Activated CD8-positive, alpha-beta T cell treated with anti-CD3 and anti-CD28 coated beads, Interleukin-2, amount 10 ng/mL, durations not matched to agents 7 days and 5 days (primary cell): ENCODE results near the gene IGFBP6. TPM values are rescaled to one million over a fixed set of nuclear protein-coding genes. Genes with fewer than 3 reads are reported as not detected.

Experiments used
- ATAC-seq: fragments of 150-1000 bp; cut with Tn5 transposase; one replicate; pipeline ENCODE4 v1.10.0; 2021; ENCODE audit warnings: moderate library complexity
- CTCF ChIA-PET: fragments of 350-600 bp; sonication (Branson Sonifier 250); formaldehyde crosslinking; loops from one replicate; lab custom pipeline; 2021; ENCODE audit warnings: antibody characterized with exemption; lab: Charles Lee
- POLR2A ChIA-PET: fragments of 350-600 bp; sonication (Branson Sonifier 250); formaldehyde crosslinking; loops from one replicate; lab custom pipeline; 2021; ENCODE audit warnings: antibody characterized with exemption; lab: Charles Lee
- DNase-seq: peaks from one replicate; pipeline ENCODE4 v3.0.0-alpha.2; 2020
- H3K27ac Mint-ChIP-seq: one replicate; pipeline ENCODE4 v1.8.0; 2021; ENCODE audit warnings: mild to moderate bottlenecking, mixed read lengths
- H3K27me3 Mint-ChIP-seq: one replicate; pipeline ENCODE4 v1.8.0; 2021; ENCODE audit warnings: low read depth, mixed read lengths
- H3K36me3 Mint-ChIP-seq: one replicate; pipeline ENCODE4 v1.8.0; 2021; ENCODE audit warnings: low read depth, mixed read lengths
- H3K4me1 Mint-ChIP-seq: one replicate; pipeline ENCODE4 v1.8.0; 2021; ENCODE audit warnings: low read depth, mixed read lengths
- H3K4me3 Mint-ChIP-seq: one replicate; pipeline ENCODE4 v1.8.0; 2021; ENCODE audit warnings: mild to moderate bottlenecking, mixed read lengths
- H3K9me3 Mint-ChIP-seq: one replicate; pipeline ENCODE4 v1.8.0; 2022; ENCODE audit warnings: mixed read lengths; ENCODE audit not compliant: insufficient read depth
- total RNA-seq, 2 experiments: library from RNA; stranded (reverse); gene quantifications; one replicate each; pipeline ENCODE4 v1.2.3, GENCODE V29; 2021

The IGFBP6 gene
- total RNA-seq, 2 experiments from 2014 or later = 3.1 to 5.4 TPM

DNA sequence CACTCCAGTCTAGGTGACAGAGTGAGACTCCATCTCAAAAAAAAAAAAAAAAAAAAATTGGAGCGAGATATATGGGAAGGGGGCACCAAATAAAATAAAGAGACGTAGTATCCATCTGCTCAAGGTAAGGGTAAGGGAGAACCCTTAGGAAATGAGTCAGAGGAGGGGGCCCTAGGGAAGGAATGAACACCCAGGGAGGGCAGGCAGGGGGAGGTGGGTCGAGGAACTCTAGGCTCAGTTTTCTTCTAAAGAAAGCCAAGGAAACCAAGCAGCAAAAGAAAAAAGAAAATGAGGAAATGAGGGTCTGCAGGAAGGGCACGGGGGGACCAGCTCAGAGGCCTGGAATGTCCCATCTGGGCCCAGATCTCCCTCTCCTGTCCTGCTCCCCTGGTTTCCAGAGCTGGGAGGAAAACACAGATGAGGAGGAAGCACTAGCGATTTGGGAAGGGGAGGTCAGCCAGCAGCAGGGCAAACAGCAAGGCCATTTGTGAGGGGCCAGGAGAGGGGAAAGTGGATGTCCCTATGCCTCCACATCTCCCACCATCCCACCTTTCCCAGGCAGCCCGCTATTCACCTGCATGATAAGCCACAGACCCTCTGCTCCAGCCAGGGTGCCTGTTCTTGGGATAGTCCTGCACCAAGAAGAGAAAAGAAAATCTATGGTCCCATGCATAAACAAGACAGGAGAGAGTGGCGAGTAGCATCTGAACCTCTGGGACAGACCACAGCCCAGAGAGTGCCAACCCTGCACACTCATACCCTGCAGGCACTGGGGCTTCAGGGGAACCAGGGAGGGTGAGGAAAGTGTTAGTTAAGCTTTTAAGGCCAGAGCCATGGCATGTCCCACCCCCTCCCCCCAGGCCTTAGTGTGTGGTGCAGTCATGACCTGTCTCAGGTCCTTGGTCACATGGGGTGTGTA, 30.1 kb upstream of the IGFBP6 start:
- POLR2A ChIA-PET = interaction anchor here (1.1 kb wide), 1 partner anchor 228 kb away, joined by 4 read pairs; the partner anchor contains the start of gene PFDN5
- DNase-seq (no peak), ATAC-seq (no peak)
- Mint-ChIP-seq H3K27me3 (no peaks in the 10 kb centered on the region), H3K9me3 (no peaks in the 10 kb centered on the region), H3K4me1 (peaks cover 13% of the 10 kb centered on the region), H3K4me3 (no peak overlapping the region), H3K27ac (peak overlapping the region; percentile 30), H3K36me3 (peaks cover 33% of the 10 kb centered on the region)
- CTCF ChIA-PET = interaction anchor here (1.0 to 10.2 kb wide), 14 partner anchors 10 to 277 kb away, joined by 3 to 295 read pairs (median 10); partner anchors contain the start of genes ESPL1, IGFBP6, SOAT2 and SPRYD3

DNA sequence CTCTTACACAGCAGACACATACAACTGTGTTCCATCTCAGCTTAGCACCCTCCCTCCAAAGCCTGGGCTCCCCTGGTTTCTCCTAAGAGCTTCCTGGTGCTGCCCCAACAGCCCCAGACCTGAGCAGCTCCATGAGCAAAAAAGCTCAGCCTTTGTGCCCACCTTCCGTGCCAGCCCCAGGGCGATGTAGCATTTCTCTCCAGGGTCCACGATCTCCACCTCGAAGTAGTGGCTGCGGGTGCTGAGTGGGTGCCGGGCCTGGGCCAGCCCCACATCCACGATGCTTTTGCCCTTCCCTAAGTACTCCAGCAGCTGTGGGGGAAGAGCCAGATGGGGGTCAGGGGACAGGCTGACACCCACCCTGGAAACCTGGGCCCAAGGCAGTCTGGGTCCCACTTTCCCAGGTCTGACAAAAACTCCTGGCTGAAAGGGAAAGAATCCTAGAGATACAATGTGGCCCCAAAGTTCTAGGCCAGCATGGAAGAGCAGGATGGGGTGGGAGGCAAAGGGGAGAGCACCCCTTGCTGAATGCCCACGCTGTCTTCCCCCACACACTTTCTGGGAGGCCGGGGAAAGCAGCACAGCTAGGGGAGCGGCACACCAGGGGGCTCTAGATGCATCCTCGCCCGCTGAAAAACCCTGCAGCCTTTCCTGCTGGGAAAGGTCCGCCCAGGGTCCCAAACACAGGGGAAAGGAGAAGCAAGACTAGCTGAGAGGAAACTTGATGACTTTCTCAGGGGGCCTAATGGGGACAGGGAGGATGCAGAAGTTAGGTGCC, 29.3 kb upstream of the IGFBP6 start:
- Mint-ChIP-seq H3K9me3 (no peaks in the 10 kb centered on the region), H3K27ac (no peak overlapping the region), H3K27me3 (no peaks in the 10 kb centered on the region), H3K4me1 (peaks cover 13% of the 10 kb centered on the region), H3K36me3 (peaks cover 40% of the 10 kb centered on the region), H3K4me3 (no peak overlapping the region)
- DNase-seq = no peak
- no peak for ATAC-seq
- ChIA-PET CTCF (interaction anchor here (0.8 to 10.2 kb wide), 5 partner anchors 9 to 112 kb away, joined by 3 to 295 read pairs (median 24); partner anchors contain the start of genes IGFBP6, SOAT2 and SPRYD3), POLR2A (interaction anchor here (1.0 to 1.1 kb wide), 2 partner anchors 30 to 227 kb away, joined by 3 to 4 read pairs; partner anchors contain the start of gene PFDN5)

DNA sequence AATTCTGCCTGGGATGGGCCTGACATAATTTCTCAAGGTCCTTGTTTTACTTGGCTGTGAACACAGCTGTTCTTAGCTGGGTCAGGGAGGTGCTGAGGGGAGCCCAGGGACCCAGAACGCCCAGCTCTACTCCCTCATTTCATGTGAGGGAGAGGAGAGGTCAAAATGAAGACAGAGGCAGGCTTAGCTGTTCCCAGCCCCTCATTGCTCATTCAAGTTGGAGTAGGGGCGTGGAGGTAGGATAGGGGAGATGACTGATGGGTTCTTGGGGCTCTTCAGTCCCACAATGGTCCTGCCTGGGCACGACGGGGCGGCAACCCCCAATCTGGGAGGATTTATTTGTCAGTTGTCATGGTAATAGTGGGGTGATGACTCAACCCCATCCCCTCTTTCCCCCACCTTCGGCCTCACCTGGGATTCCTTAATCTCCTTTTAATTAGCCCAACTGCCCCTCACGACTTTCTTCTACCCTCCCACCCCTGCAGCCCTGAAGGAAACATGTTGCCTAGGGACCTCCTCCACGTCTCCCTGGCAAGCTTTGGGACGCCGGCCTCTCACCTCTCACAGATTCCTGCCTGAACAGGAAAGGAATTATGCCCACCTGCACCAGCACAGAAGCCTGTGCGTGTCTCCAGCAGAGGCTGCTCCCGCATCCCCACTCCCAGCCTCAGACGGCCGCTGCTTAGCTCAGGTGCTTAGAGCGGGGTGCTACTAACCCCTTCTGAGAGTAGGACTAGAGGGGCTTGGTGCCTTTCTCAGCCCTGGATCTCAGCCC, 28.5 kb upstream of the IGFBP6 start:
- no peak overlapping the region for H3K4me3 Mint-ChIP-seq
- no peaks in the 10 kb centered on the region for H3K9me3 Mint-ChIP-seq
- POLR2A ChIA-PET = interaction anchor here (1.0 kb wide), 1 partner anchor 31 kb away, joined by 3 read pairs; no protein-coding TSS in a partner anchor
- CTCF ChIA-PET = interaction anchor here (0.8 to 10.2 kb wide), 3 partner anchors 9 to 90 kb away, joined by 3 to 295 read pairs (median 119); partner anchors contain the start of genes IGFBP6, SOAT2 and SPRYD3
- ATAC-seq (no peak), DNase-seq (no peak)
- no peaks in the 10 kb centered on the region for H3K27me3 Mint-ChIP-seq
- no peak overlapping the region for H3K27ac Mint-ChIP-seq
- H3K4me1 Mint-ChIP-seq = peaks cover 15% of the 10 kb centered on the region
- peaks cover 41% of the 10 kb centered on the region for H3K36me3 Mint-ChIP-seq

- POLR2A ChIA-PET = no interaction called here
- ATAC-seq = no peak
These were observed 27.7 kb upstream of the IGFBP6 start for GRCh38 chr12:53069621-53070410.

DNA sequence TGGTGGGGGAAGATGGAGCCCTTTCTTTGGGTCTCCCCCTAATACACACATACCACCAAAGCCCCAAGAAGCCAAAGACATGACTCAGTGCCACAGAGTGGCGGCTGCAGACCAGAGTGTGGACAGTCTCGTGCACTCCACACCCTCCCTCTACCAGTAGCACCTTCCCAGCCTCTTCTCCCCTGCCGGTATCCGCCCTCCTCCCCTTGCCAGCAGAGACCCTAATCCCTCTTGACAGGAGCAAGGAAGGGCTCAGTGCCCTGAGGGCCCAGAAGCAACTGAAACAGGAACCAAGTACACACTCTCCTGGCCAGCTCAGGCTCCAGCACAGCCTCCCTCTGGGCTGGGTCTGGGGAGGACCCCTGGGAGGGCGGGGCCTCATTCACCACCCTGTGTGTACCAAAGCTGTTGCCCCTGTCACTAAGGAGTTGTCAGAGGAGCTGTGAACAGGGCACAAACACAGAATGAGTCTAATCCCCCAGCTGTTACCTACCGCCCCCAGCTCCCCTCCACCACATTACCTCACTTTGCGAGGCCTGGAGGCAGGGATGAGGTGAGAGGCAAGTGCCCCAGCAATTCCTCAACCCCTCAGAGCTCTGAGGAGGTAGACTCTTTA, 26.5 kb upstream of the IGFBP6 start:
- CTCF ChIA-PET = interaction anchor here (1.1 to 10.2 kb wide), 3 partner anchors 30 to 120 kb away, joined by 3 to 295 read pairs (median 4); partner anchors contain the start of genes IGFBP6 and SOAT2
- no peak overlapping the region for H3K27ac Mint-ChIP-seq
- DNase-seq (no peak), ATAC-seq (no peak)
- POLR2A ChIA-PET = no interaction called here
- peaks cover 42% of the 10 kb centered on the region for H3K36me3 Mint-ChIP-seq
- no peaks in the 10 kb centered on the region for H3K27me3 Mint-ChIP-seq
- H3K4me3 Mint-ChIP-seq = no peak overlapping the region
- no peaks in the 10 kb centered on the region for H3K9me3 Mint-ChIP-seq
- peaks cover 16% of the 10 kb centered on the region for H3K4me1 Mint-ChIP-seq

More at GRCh38 chr12:53069621-53070410, 27.7 kb upstream of the IGFBP6 start:
- H3K36me3 Mint-ChIP-seq = peaks cover 45% of the 10 kb centered on the region
- H3K27ac Mint-ChIP-seq = no peak overlapping the region
- peaks cover 18% of the 10 kb centered on the region for H3K4me1 Mint-ChIP-seq
- CTCF ChIA-PET = interaction anchor here (7.4 to 10.2 kb wide), 2 partner anchors 8 to 31 kb away, joined by 119 to 295 read pairs; partner anchors contain the start of genes IGFBP6, SOAT2 and SPRYD3
- no peaks in the 10 kb centered on the region for H3K27me3 Mint-ChIP-seq
- no peaks in the 10 kb centered on the region for H3K9me3 Mint-ChIP-seq
- no peak for DNase-seq
- H3K4me3 Mint-ChIP-seq = no peak overlapping the region

GRCh38 chr12:53071591-53072551, 25.6 kb upstream of the IGFBP6 start:
- Mint-ChIP-seq H3K4me1 (peaks cover 12% of the 10 kb centered on the region), H3K27me3 (no peaks in the 10 kb centered on the region), H3K27ac (peak overlapping the region; percentile 55), H3K4me3 (no peak overlapping the region), H3K36me3 (peaks cover 43% of the 10 kb centered on the region), H3K9me3 (no peaks in the 10 kb centered on the region)
- POLR2A ChIA-PET = no interaction called here
- CTCF ChIA-PET = interaction anchor here (1.1 to 10.2 kb wide), 3 partner anchors 29 to 119 kb away, joined by 3 to 295 read pairs (median 4); partner anchors contain the start of genes IGFBP6 and SOAT2
- ATAC-seq (no peak), DNase-seq (no peak)

GRCh38 chr12:53073881-53074280, 23.6 kb upstream of the IGFBP6 start:
- peaks cover 53% of the 10 kb centered on the region for H3K36me3 Mint-ChIP-seq
- peaks cover 28% of the 10 kb centered on the region for H3K4me1 Mint-ChIP-seq
- no peaks in the 10 kb centered on the region for H3K27me3 Mint-ChIP-seq
- no peak overlapping the region for H3K4me3 Mint-ChIP-seq
- no peak overlapping the region for H3K27ac Mint-ChIP-seq
- ATAC-seq = no peak
- no peaks in the 10 kb centered on the region for H3K9me3 Mint-ChIP-seq
- POLR2A ChIA-PET = interaction anchor here (1.0 kb wide), 1 partner anchor 26 kb away, joined by 3 read pairs; no protein-coding TSS in a partner anchor
- no peak for DNase-seq
- CTCF ChIA-PET = interaction anchor here (7.6 kb wide), 1 partner anchor 7 kb away, joined by 119 read pairs; no protein-coding TSS in a partner anchor

DNA sequence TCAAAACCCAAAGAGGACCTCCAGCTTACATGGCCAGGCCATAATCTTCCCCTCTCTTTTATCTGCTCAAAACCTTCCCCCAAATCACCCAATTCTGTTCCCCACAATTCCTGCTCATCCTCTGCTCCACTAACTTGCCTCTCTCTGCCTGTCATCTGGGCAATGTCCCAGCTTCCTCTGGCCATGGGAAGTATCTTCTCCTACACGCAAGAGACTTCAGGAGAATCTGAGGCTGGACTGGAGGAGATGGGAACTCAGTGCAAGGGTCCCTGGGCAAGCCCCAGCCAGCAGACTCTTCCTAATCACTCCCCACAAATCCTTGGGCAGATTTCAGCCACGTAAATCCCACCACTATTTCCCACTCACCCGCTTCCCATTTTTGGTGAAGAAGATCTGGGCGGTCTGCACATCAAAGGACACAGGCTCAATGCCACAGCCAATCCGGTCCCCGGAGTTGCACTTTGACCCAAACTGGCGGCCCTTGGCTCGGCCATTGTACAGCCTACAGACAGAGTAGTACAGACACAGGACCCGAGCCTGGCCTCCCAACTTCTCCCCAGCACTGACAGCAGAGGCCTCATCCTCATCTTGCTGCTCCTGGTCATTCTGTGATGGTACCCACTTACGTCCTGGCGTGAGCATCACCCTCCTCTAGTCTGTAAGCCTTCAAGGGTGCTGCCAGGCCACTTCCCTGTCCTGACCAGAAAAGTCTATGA, 23.0 kb upstream of the IGFBP6 start:
- Mint-ChIP-seq H3K9me3 (no peaks in the 10 kb centered on the region), H3K4me3 (no peak overlapping the region), H3K27me3 (no peaks in the 10 kb centered on the region), H3K27ac (no peak overlapping the region), H3K36me3 (peaks cover 53% of the 10 kb centered on the region), H3K4me1 (peaks cover 28% of the 10 kb centered on the region)
- ChIA-PET CTCF (interaction anchor here (7.6 kb wide), 1 partner anchor 8 kb away, joined by 119 read pairs; no protein-coding TSS in a partner anchor), POLR2A (interaction anchor here (1.0 kb wide), 1 partner anchor 26 kb away, joined by 3 read pairs; no protein-coding TSS in a partner anchor)
- ATAC-seq (no peak), DNase-seq (no peak)
